GM06990 (cell line): ENCODE data around the gene MAP2.

Experiments
- DNase-seq: peaks from one replicate; pipeline ENCODE4 v3.0.0-alpha.2; 2011; ENCODE audit not compliant: insufficient read length; ENCODE audit errors: extremely low read depth
- H3K27me3 ChIP-seq: replicated peaks from 2 replicates; pipeline ENCODE4 v1.6.0; 2011; ENCODE audit warnings: low read length; ENCODE audit not compliant: control insufficient read depth, insufficient read depth
- H3K36me3 ChIP-seq: 2 replicates; pipeline ENCODE4 v1.5.1; 2011; ENCODE audit warnings: low read length; ENCODE audit not compliant: control insufficient read depth, insufficient read depth
- H3K4me3 ChIP-seq: replicated peaks from 2 replicates; pipeline ENCODE4 v1.5.1; 2011; ENCODE audit warnings: low read depth, mild to moderate bottlenecking, control low read depth, low read length
- CTCF ChIP-seq: IDR thresholded peaks from 2 replicates; pipeline ENCODE4 v1.5.1; 2011; ENCODE audit warnings: low read length, control low read depth, mild to moderate bottlenecking, inconsistent platforms; ENCODE audit not compliant: insufficient read depth, poor library complexity, severe bottlenecking

The MAP2 gene

DNA sequence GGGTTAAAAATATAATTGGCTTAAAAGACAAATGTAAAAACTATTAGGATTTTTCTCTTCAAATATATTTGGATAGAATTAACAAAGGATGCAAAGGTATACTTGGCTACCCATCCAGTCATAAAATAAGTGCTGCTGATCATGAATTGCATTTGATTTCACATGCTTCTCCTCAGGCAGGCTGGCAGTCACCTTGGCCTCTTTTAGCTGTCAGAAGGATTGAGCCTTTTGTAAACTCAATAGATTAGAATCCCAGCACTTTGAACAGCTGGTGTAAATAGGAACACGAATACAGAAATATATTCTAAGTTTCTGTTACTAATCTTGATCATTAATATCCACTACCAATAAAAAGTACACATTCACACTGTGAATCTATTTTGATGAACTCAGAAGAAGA lies 178.4 kb downstream of the MAP2 start:
- Histone ChIP-seq H3K36me3 (no peaks in the 10 kb centered on the region), H3K4me3 (no peak overlapping the region), H3K27me3 (no peaks in the 10 kb centered on the region; the same call in 1 of the 2 replicates)
- no peak for TF ChIP-seq CTCF
- no peak for DNase-seq

DNA sequence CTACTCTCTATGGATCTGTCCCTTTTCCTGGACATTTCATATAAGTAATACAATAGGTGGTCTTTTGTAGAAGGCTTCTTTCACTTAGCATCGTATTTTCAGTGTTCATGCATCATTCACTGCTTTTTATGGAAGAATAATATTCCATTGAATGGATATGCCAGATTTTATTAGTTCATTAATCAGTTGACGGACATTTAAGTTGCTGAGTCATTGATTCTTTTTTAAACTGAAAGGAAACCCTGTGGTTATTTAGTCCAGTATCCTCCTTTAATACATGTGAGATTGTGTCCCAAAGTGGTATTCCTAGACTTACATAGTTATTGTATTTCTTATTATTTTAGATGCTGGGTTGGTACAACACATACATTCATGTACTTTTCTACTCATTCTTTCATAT lies 185.7 kb downstream of the MAP2 start:
- H3K4me3 ChIP-seq = no peak overlapping the region
- no peaks in the 10 kb centered on the region for H3K27me3 ChIP-seq
- no peak for DNase-seq
- no peaks in the 10 kb centered on the region for H3K36me3 ChIP-seq
- TF ChIP-seq CTCF = no peak

DNA sequence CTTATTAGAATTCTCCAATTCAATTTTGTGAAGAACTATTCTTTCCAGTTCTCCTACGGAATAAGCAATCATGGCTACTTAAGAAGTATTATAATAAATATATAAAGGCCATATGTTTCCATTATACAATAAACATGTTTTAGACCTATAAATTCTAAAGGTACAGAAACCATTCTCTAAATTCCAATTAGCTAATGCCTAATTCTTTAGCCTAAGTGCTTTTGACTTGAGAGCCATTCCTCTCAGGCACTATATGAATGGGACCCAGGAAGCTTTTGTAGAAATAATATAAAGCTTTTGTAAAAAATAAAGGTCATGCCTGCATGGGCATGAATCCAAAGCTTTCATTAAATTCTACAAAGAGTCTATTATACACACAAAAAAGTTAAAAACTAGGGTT lies 186.8 kb downstream of the MAP2 start:
- DNase-seq = no peak
- no peaks in the 10 kb centered on the region for H3K36me3 ChIP-seq
- TF ChIP-seq CTCF = no peak
- H3K4me3 ChIP-seq = no peak overlapping the region
- no peaks in the 10 kb centered on the region for H3K27me3 ChIP-seq

- Histone ChIP-seq H3K27me3 (no peaks in the 10 kb centered on the region), H3K36me3 (no peaks in the 10 kb centered on the region), H3K4me3 (no peak overlapping the region)
- TF ChIP-seq CTCF = no peak
- no peak for DNase-seq
Measured at GRCh38 chr2:209613649-209614305, 189.9 kb downstream of the MAP2 start.

- no peak for TF ChIP-seq CTCF
- Histone ChIP-seq H3K4me3 (no peak overlapping the region), H3K36me3 (no peaks in the 10 kb centered on the region), H3K27me3 (no peaks in the 10 kb centered on the region)
- DNase-seq = no peak
Measured at GRCh38 chr2:209614690-209615369, 191.0 kb downstream of the MAP2 start.
